ENCODE data around the gene KRTAP10-10.
"Not testable (repeated sequence)": the region's sequence is repeated elsewhere in the genome, so short reads cannot be mapped to it uniquely, and the experiment has no call there.

The KRTAP10-10 gene

GRCh38 chr21:44626262-44626661 is 10.9 kb upstream of the KRTAP10-10 start:
- Histone ChIP-seq H4K20me1 (ENCODE audit: insufficient read depth, low read length) (no peaks in the 10 kb centered on the region), H3K9me2 (replicated peaks; ENCODE audit: insufficient read depth, low read length) (no peaks in the 10 kb centered on the region), H3K36me3 (replicated peaks; ENCODE audit: insufficient read depth, low read length) (no peaks in the 10 kb centered on the region), H3K9ac (ENCODE audit: low read length) (no peak overlapping the region), H3K9me3 (replicated peaks; ENCODE audit: insufficient read depth, low read length) (no peaks in the 10 kb centered on the region), H3K27me3 (replicated peaks; ENCODE audit: insufficient read depth, low read length) (peaks cover 47% of the 10 kb centered on the region), H3F3A (ENCODE audit: insufficient read depth, low read length) (no peaks in the 10 kb centered on the region), H3K4me1 (ENCODE audit: low read length) (no peaks in the 10 kb centered on the region), H3K79me2 (ENCODE audit: low read length) (no peaks in the 10 kb centered on the region), H3K4me3 (ENCODE audit: low read length) (no peak overlapping the region), H2AFZ (ENCODE audit: low read length) (no peak overlapping the region), H3K27ac (ENCODE audit: low read length) (no peak overlapping the region), H3K4me2 (ENCODE audit: low read depth, low read length) (no peak overlapping the region)
- DNase-seq, result no peak
- TF ChIP-seq, protein P1, sequence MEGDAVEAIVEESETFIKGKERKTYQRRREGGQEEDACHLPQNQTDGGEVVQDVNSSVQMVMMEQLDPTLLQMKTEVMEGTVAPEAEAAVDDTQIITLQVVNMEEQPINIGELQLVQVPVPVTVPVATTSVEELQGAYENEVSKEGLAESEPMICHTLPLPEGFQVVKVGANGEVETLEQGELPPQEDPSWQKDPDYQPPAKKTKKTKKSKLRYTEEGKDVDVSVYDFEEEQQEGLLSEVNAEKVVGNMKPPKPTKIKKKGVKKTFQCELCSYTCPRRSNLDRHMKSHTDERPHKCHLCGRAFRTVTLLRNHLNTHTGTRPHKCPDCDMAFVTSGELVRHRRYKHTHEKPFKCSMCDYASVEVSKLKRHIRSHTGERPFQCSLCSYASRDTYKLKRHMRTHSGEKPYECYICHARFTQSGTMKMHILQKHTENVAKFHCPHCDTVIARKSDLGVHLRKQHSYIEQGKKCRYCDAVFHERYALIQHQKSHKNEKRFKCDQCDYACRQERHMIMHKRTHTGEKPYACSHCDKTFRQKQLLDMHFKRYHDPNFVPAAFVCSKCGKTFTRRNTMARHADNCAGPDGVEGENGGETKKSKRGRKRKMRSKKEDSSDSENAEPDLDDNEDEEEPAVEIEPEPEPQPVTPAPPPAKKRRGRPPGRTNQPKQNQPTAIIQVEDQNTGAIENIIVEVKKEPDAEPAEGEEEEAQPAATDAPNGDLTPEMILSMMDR (IDR thresholded peaks at IDR 0.05; ENCODE audit: low read length), result no peak
- no peak for TF ChIP-seq EZH2 (optimal IDR thresholded peaks at IDR 0.05; ENCODE audit: low read depth, low read length)
- TF ChIP-seq EZH2phosphoT487 (IDR thresholded peaks at IDR 0.05; ENCODE audit: low read length), result no peak

DNA sequence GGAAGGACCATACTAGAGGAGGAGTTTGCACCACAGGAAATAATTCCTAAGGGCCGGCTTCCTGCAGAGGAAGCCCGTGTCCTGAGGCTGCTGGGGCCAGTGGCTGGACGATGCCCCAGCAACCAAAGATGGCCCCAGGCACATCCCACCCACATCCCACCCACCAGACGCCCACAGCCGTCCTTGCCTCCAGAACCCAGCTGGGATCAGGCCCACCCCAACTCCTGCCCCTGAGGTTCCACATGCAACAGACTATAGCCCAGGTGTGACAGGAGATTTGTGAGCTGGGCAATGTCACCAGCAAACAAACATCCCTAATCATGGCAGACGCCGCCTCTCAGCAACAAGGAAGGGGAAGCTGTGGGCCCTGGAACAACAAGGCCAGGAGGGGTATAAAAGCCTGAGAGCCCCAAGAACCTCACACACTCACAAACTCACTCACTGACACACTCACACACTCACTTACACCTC is 10.4 kb upstream of the KRTAP10-10 start, which contains the start of gene KRTAP10-9:
Gene KRTAP10-9, plus strand, starts transcription at position 421 of the 471 bp plus-strand sequence. CDS start 79 bp downstream, outside the sequence.
- Histone ChIP-seq H4K20me1 (ENCODE audit: insufficient read depth, low read length) (no peaks in the 10 kb centered on the region), H3K4me3 (ENCODE audit: low read length) (no peak within 1 kb of the TSS), H3K36me3 (replicated peaks; ENCODE audit: insufficient read depth, low read length) (no peaks in the 10 kb centered on the region), H3K4me1 (ENCODE audit: low read length) (no peaks in the 10 kb centered on the region), H2AFZ (ENCODE audit: low read length) (no peak within 1 kb of the TSS), H3F3A (ENCODE audit: insufficient read depth, low read length) (no peaks in the 10 kb centered on the region), H3K79me2 (ENCODE audit: low read length) (no peaks in the 10 kb centered on the region), H3K9ac (ENCODE audit: low read length) (no peak within 1 kb of the TSS), H3K27ac (ENCODE audit: low read length) (no peak within 1 kb of the TSS), H3K9me2 (replicated peaks; ENCODE audit: insufficient read depth, low read length) (no peaks in the 10 kb centered on the region), H3K9me3 (replicated peaks; ENCODE audit: insufficient read depth, low read length) (no peaks in the 10 kb centered on the region), H3K27me3 (replicated peaks; ENCODE audit: insufficient read depth, low read length) (peaks cover 46% of the 10 kb centered on the region), H3K4me2 (ENCODE audit: low read depth, low read length) (no peak within 1 kb of the TSS)
- TF ChIP-seq, protein P1 (IDR thresholded peaks at IDR 0.05; ENCODE audit: low read length), result no peak
- TF ChIP-seq EZH2phosphoT487 (IDR thresholded peaks at IDR 0.05; ENCODE audit: low read length) (no peak), EZH2 (optimal IDR thresholded peaks at IDR 0.05; ENCODE audit: low read depth, low read length) (no peak)
- DNase-seq, result no peak

DNA sequence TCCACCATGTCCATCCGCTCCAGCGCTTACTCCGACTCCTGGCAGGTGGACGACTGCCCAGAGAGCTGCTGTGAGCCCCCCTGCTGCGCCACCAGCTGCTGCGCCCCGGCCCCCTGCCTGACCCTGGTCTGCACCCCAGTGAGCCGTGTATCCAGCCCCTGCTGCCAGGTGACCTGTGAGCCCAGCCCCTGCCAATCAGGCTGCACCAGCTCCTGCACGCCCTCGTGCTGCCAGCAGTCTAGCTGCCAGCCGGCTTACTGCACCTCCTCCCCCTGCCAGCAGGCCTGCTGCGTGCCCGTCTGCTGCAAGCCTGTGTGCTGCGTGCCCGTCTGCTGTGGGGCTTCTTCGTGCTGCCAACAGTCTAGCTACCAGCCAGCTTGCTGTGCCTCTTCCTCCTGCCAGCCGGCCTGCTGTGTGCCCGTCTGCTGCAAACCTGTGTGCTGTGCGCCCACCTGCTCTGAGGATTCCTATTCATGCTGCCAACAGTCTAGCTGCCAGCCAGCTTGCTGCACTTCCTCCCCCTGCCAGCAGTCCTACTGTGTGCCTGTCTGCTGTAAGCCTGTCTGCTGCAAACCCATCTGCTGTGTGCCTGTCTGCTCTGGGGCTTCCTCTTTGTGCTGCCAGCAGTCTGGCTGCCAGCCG is 9.9 kb upstream of the KRTAP10-10 start:
- not testable (repeated sequence) for H2AFZ ChIP-seq (ENCODE audit: low read length); H3K9me2 ChIP-seq (replicated peaks; ENCODE audit: insufficient read depth, low read length); H3K4me3 ChIP-seq (ENCODE audit: low read length); H3K9ac ChIP-seq (ENCODE audit: low read length); H3K9me3 ChIP-seq (replicated peaks; ENCODE audit: insufficient read depth, low read length); H3K4me2 ChIP-seq (ENCODE audit: low read depth, low read length); H3F3A ChIP-seq (ENCODE audit: insufficient read depth, low read length); H3K79me2 ChIP-seq (ENCODE audit: low read length); H3K4me1 ChIP-seq (ENCODE audit: low read length); H3K27ac ChIP-seq (ENCODE audit: low read length); H4K20me1 ChIP-seq (ENCODE audit: insufficient read depth, low read length); H3K36me3 ChIP-seq (replicated peaks; ENCODE audit: insufficient read depth, low read length); DNase-seq
- H3K27me3 ChIP-seq (replicated peaks; ENCODE audit: insufficient read depth, low read length), result peaks cover 50% of the 10 kb centered on the region

- not testable (repeated sequence) for H2AFZ ChIP-seq (ENCODE audit: low read length); H3K4me3 ChIP-seq (ENCODE audit: low read length); H3F3A ChIP-seq (ENCODE audit: insufficient read depth, low read length); H4K20me1 ChIP-seq (ENCODE audit: insufficient read depth, low read length); H3K9ac ChIP-seq (ENCODE audit: low read length); H3K79me2 ChIP-seq (ENCODE audit: low read length); DNase-seq; H3K9me2 ChIP-seq (replicated peaks; ENCODE audit: insufficient read depth, low read length); H3K9me3 ChIP-seq (replicated peaks; ENCODE audit: insufficient read depth, low read length); H3K4me2 ChIP-seq (ENCODE audit: low read depth, low read length); H3K36me3 ChIP-seq (replicated peaks; ENCODE audit: insufficient read depth, low read length); H3K27ac ChIP-seq (ENCODE audit: low read length); H3K4me1 ChIP-seq (ENCODE audit: low read length)
- peaks cover 55% of the 10 kb centered on the region for H3K27me3 ChIP-seq (replicated peaks; ENCODE audit: insufficient read depth, low read length)
These were observed 9.3 kb upstream of the KRTAP10-10 start for GRCh38 chr21:44627831-44628233.
